Ishikawa (cell line): Measurements from ENCODE around the gene C1QB.

Experiments
- EGR1 ChIP-seq: IDR thresholded peaks from 2 replicates; pipeline ENCODE4 v1.6.1; 2012
- EP300 ChIP-seq: IDR thresholded peaks from 2 replicates; pipeline ENCODE4 v1.6.1; 2012; ENCODE audit warnings: borderline replicate concordance
- RAD21 ChIP-seq: IDR thresholded peaks from 2 replicates; pipeline ENCODE4 v1.6.1; 2012; ENCODE audit warnings: low read depth
- REST ChIP-seq: IDR thresholded peaks from 2 replicates; pipeline ENCODE4 v1.6.1; 2012; ENCODE audit warnings: low read depth, mild to moderate bottlenecking
- TAF1 ChIP-seq: IDR thresholded peaks from 2 replicates; pipeline ENCODE4 v1.6.1; 2012; ENCODE audit warnings: low read depth, mild to moderate bottlenecking
- YY1 ChIP-seq: IDR thresholded peaks from 2 replicates; pipeline ENCODE4 v1.6.1; 2012; ENCODE audit warnings: low read depth
- ZBTB7A ChIP-seq: IDR thresholded peaks from 2 replicates; pipeline ENCODE4 v1.6.1; 2012; ENCODE audit warnings: low read depth
- TF ChIP-seq, protein P1 (sequence below): IDR thresholded peaks from 2 replicates; pipeline ENCODE4 v1.6.1; 2012

- TF ChIP-seq TAF1: no peak
- TF ChIP-seq YY1: no peak
- TF ChIP-seq EP300: no peak
- TF ChIP-seq RAD21: no peak
- TF ChIP-seq, protein P1, sequence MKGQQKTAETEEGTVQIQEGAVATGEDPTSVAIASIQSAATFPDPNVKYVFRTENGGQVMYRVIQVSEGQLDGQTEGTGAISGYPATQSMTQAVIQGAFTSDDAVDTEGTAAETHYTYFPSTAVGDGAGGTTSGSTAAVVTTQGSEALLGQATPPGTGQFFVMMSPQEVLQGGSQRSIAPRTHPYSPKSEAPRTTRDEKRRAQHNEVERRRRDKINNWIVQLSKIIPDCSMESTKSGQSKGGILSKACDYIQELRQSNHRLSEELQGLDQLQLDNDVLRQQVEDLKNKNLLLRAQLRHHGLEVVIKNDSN: no peak
- no peak for TF ChIP-seq EGR1
- no peak for TF ChIP-seq REST
- no peak for TF ChIP-seq ZBTB7A
Measured at GRCh38 chr1:22709227-22709626, 56.2 kb downstream of the C1QB start.
